Duodenal mucosa (tissue), 2 donors: ENCODE data around the gene TBRG4.
A peak's percentile ranks its signal among the peaks of the same experiment; 100 is the strongest.
"Not testable (repeated sequence)": the region's sequence is repeated elsewhere in the genome, so short reads cannot be mapped to it uniquely, and the experiment has no call there.

Experiments
- H3K27ac ChIP-seq: one replicate; pipeline ENCODE4 v1.7.0; 2013; ENCODE audit warnings: low read depth, low read length
- H3K27me3 ChIP-seq, 2 donors: one replicate each; pipeline ENCODE4 v1.7.0; 2013; ENCODE audit warnings: low read length in 2 of 2, control low read depth in 1 of 2; ENCODE audit not compliant: insufficient read depth in 2 of 2, control insufficient read depth in 1 of 2
- H3K36me3 ChIP-seq, 2 donors: one replicate each; pipeline ENCODE4 v1.7.0; 2013; ENCODE audit warnings: low read length in 2 of 2, control low read depth in 1 of 2; ENCODE audit not compliant: insufficient read depth in 2 of 2, control insufficient read depth in 1 of 2
- H3K4me1 ChIP-seq, 2 donors: one replicate each; pipeline ENCODE4 v1.7.0; 2013; ENCODE audit warnings: low read length in 2 of 2, control low read depth in 1 of 2; ENCODE audit not compliant: insufficient read depth in 2 of 2, control insufficient read depth in 1 of 2
- H3K4me3 ChIP-seq, 2 donors: one replicate each; pipeline ENCODE4 v1.7.0; 2013; ENCODE audit warnings: low read length in 2 of 2, low read depth in 1 of 2
- H3K9ac ChIP-seq, 2 donors: one replicate each; pipeline ENCODE4 v1.7.0; 2013; ENCODE audit warnings: low read length in 2 of 2, low read depth in 1 of 2
- H3K9me3 ChIP-seq, 2 donors: one replicate each; pipeline ENCODE4 v1.7.0; 2013; ENCODE audit warnings: low read length in 2 of 2, control low read depth in 1 of 2; ENCODE audit not compliant: control insufficient read depth in 1 of 2

Gene TBRG4

GRCh38 chr7:45118889-45119331 lies 7.4 kb upstream of the TBRG4 start:
- Histone ChIP-seq H3K4me1 (no peaks in the 10 kb centered on the region), H3K36me3 (no peaks in the 10 kb centered on the region), H3K9ac (no peak overlapping the region), H3K4me3 (no peak overlapping the region), H3K27ac (no peak overlapping the region), H3K27me3 (peaks cover 0 to 6% of the 10 kb centered on the region in 2 donors), H3K9me3 (no peaks in the 10 kb centered on the region)

- H3K9me3 ChIP-seq, result no peaks in the 10 kb centered on the region
- H3K4me1 ChIP-seq, result no peaks in the 10 kb centered on the region
- H3K9ac ChIP-seq, result no peak overlapping the region
- no peak overlapping the region for H3K27ac ChIP-seq
- H3K4me3 ChIP-seq, result no peak overlapping the region
- H3K36me3 ChIP-seq, result no peaks in the 10 kb centered on the region
- peaks cover 0 to 6% of the 10 kb centered on the region in 2 donors for H3K27me3 ChIP-seq
Measured at GRCh38 chr7:45118292-45118691, 6.8 kb upstream of the TBRG4 start.

GRCh38 chr7:45117582-45117981 lies 6.1 kb upstream of the TBRG4 start:
- Histone ChIP-seq H3K4me3 (no peak overlapping the region), H3K9me3 (no peaks in the 10 kb centered on the region), H3K36me3 (no peaks in the 10 kb centered on the region), H3K27me3 (peaks cover 0 to 6% of the 10 kb centered on the region in 2 donors), H3K27ac (no peak overlapping the region), H3K9ac (no peak overlapping the region), H3K4me1 (no peaks in the 10 kb centered on the region)

- no peak overlapping the region for H3K27ac ChIP-seq
- H3K36me3 ChIP-seq, result no peaks in the 10 kb centered on the region
- H3K9me3 ChIP-seq, result no peaks in the 10 kb centered on the region
- peaks cover 0 to 5% of the 10 kb centered on the region in 2 donors for H3K4me1 ChIP-seq
- H3K4me3 ChIP-seq, result no peak overlapping the region
- H3K9ac ChIP-seq, result no peak overlapping the region
- H3K27me3 ChIP-seq, result peaks cover 0 to 6% of the 10 kb centered on the region in 2 donors
Measured at GRCh38 chr7:45116048-45116447, 4.6 kb upstream of the TBRG4 start.

- no peak overlapping the region for H3K4me3 ChIP-seq
- no peaks in the 10 kb centered on the region for H3K36me3 ChIP-seq
- no peak overlapping the region for H3K9ac ChIP-seq
- H3K27me3 ChIP-seq, result peaks cover 0 to 6% of the 10 kb centered on the region in 2 donors
- no peak overlapping the region for H3K27ac ChIP-seq
- no peaks in the 10 kb centered on the region for H3K9me3 ChIP-seq
- H3K4me1 ChIP-seq, result peaks cover 7 to 15% of the 10 kb centered on the region in 2 donors
Measured at GRCh38 chr7:45114926-45115325, 3.4 kb upstream of the TBRG4 start.

GRCh38 chr7:45114257-45114656 lies 2.8 kb upstream of the TBRG4 start:
- not testable (repeated sequence) for H3K9me3 ChIP-seq, H3K27ac ChIP-seq, H3K9ac ChIP-seq, H3K36me3 ChIP-seq, H3K4me3 ChIP-seq, H3K27me3 ChIP-seq
- peaks cover 8 to 18% of the 10 kb centered on the region in 2 donors for H3K4me1 ChIP-seq

- Histone ChIP-seq H3K36me3 (peaks cover 12 to 17% of the 10 kb centered on the region in 2 donors), H3K27me3 (peaks cover 0 to 6% of the 10 kb centered on the region in 2 donors), H3K4me1 (peaks cover 24 to 34% of the 10 kb centered on the region in 2 donors), H3K9me3 (no peaks in the 10 kb centered on the region), H3K9ac (no peak overlapping the region), H3K27ac (no peak overlapping the region), H3K4me3 (peak overlapping the region in 1 of 2 donors; percentile 99)
Measured at GRCh38 chr7:45112648-45113047, 1.2 kb upstream of the TBRG4 start.

GRCh38 chr7:45108863-45109262 lies 2.6 kb downstream of the TBRG4 start:
- H3K4me3 ChIP-seq, result peak overlapping the region in 1 of 2 donors; percentile 5
- no peak overlapping the region for H3K9ac ChIP-seq
- H3K27ac ChIP-seq, result no peak overlapping the region
- H3K9me3 ChIP-seq, result no peaks in the 10 kb centered on the region
- H3K27me3 ChIP-seq, result no peaks in the 10 kb centered on the region
- H3K36me3 ChIP-seq, result peaks cover 43 to 54% of the 10 kb centered on the region in 2 donors
- peaks cover 33 to 44% of the 10 kb centered on the region in 2 donors for H3K4me1 ChIP-seq

GRCh38 chr7:45107356-45107755 lies 4.1 kb downstream of the TBRG4 start:
- Histone ChIP-seq H3K9ac (no peak overlapping the region), H3K27ac (no peak overlapping the region), H3K4me1 (peaks cover 33 to 42% of the 10 kb centered on the region in 2 donors), H3K9me3 (no peaks in the 10 kb centered on the region), H3K27me3 (no peaks in the 10 kb centered on the region), H3K36me3 (peaks cover 58 to 69% of the 10 kb centered on the region in 2 donors), H3K4me3 (no peak overlapping the region)

- Histone ChIP-seq H3K4me3 (no peak overlapping the region), H3K36me3 (peaks cover 63 to 75% of the 10 kb centered on the region in 2 donors), H3K27me3 (no peaks in the 10 kb centered on the region), H3K9me3 (no peaks in the 10 kb centered on the region), H3K27ac (no peak overlapping the region), H3K9ac (no peak overlapping the region), H3K4me1 (peaks cover 33 to 39% of the 10 kb centered on the region in 2 donors)
Measured at GRCh38 chr7:45106820-45107219, 4.7 kb downstream of the TBRG4 start.
